GM12892 (cell line): ENCODE results near the gene FBXO34.

Experiments used
- POLR2A ChIP-seq: IDR thresholded peaks from 2 replicates; pipeline ENCODE4 v1.6.1; 2011; ENCODE audit warnings: low read depth, low read length, control low read depth
- POLR2AphosphoS5 ChIP-seq: IDR thresholded peaks from 2 replicates; pipeline ENCODE4 v1.6.1; 2011; ENCODE audit warnings: low read depth, low read length, control low read depth
- TAF1 ChIP-seq: IDR thresholded peaks from 2 replicates; pipeline ENCODE4 v1.6.1; 2011; ENCODE audit warnings: low read depth, mild to moderate bottlenecking, control low read depth, low read length, borderline replicate concordance

- TF ChIP-seq POLR2A (no peak), POLR2AphosphoS5 (no peak), TAF1 (no peak)
Measured at GRCh38 chr14:55353686-55354467, 82.7 kb downstream of the FBXO34 start.
